Ishikawa (cell line): ENCODE measurements around the gene INTS14.

Experiments
- CEBPB ChIP-seq: IDR thresholded peaks from 2 replicates; pipeline ENCODE4 v1.6.1; 2012
- EP300 ChIP-seq: IDR thresholded peaks from 2 replicates; pipeline ENCODE4 v1.6.1; 2012; ENCODE audit warnings: borderline replicate concordance
- MAX ChIP-seq: IDR thresholded peaks from 2 replicates; pipeline ENCODE4 v1.6.1; 2012
- RAD21 ChIP-seq: IDR thresholded peaks from 2 replicates; pipeline ENCODE4 v1.6.1; 2012; ENCODE audit warnings: low read depth
- TCF12 ChIP-seq: IDR thresholded peaks from 2 replicates; pipeline ENCODE4 v1.6.1; 2012; ENCODE audit warnings: low read depth
- YY1 ChIP-seq: IDR thresholded peaks from 2 replicates; pipeline ENCODE4 v1.6.1; 2012; ENCODE audit warnings: low read depth
- TF ChIP-seq, protein P1 (sequence below): IDR thresholded peaks from 2 replicates; pipeline ENCODE4 v1.6.1; 2012; ENCODE audit warnings: low read depth, mild to moderate bottlenecking
- TF ChIP-seq, protein P2 (sequence below): IDR thresholded peaks from 2 replicates; pipeline ENCODE4 v1.6.1; 2012

DNA sequence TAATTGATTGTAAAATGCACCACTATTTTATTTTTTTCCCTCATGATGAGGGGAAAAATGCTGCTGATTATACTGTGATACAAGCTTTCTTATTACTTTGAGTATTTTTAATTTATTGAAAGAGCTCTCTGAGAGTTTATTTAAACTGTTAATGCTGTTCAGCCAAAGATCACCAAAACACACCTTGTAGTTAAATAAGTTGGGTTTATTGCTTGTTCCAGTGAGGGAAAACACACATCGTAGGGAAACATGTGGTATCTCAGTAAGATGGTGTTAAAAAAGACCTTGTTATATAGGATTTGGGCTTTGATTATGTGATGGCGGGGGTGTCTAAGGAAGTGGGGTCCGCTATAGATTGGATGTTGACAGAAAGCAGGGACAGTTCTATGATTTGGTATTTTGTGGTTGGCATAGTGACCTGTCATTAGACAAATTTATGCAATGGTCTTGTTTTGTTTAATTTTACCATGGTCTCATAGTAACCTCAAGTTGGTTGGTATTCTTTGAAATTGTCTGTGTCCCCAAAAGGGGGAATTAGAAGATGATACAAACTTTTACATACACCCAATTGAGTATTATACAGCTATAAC, 69.6 kb downstream of the INTS14 start:
- TF ChIP-seq CEBPB (no peak), EP300 (no peak), RAD21 (no peak), MAX (no peak), YY1 (no peak), TCF12 (no peak)
- TF ChIP-seq, protein P1, sequence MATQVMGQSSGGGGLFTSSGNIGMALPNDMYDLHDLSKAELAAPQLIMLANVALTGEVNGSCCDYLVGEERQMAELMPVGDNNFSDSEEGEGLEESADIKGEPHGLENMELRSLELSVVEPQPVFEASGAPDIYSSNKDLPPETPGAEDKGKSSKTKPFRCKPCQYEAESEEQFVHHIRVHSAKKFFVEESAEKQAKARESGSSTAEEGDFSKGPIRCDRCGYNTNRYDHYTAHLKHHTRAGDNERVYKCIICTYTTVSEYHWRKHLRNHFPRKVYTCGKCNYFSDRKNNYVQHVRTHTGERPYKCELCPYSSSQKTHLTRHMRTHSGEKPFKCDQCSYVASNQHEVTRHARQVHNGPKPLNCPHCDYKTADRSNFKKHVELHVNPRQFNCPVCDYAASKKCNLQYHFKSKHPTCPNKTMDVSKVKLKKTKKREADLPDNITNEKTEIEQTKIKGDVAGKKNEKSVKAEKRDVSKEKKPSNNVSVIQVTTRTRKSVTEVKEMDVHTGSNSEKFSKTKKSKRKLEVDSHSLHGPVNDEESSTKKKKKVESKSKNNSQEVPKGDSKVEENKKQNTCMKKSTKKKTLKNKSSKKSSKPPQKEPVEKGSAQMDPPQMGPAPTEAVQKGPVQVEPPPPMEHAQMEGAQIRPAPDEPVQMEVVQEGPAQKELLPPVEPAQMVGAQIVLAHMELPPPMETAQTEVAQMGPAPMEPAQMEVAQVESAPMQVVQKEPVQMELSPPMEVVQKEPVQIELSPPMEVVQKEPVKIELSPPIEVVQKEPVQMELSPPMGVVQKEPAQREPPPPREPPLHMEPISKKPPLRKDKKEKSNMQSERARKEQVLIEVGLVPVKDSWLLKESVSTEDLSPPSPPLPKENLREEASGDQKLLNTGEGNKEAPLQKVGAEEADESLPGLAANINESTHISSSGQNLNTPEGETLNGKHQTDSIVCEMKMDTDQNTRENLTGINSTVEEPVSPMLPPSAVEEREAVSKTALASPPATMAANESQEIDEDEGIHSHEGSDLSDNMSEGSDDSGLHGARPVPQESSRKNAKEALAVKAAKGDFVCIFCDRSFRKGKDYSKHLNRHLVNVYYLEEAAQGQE, result no peak
- TF ChIP-seq, protein P2, sequence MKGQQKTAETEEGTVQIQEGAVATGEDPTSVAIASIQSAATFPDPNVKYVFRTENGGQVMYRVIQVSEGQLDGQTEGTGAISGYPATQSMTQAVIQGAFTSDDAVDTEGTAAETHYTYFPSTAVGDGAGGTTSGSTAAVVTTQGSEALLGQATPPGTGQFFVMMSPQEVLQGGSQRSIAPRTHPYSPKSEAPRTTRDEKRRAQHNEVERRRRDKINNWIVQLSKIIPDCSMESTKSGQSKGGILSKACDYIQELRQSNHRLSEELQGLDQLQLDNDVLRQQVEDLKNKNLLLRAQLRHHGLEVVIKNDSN, result no peak
